Esophagus (tissue), 2 donors: Measurements from ENCODE around the gene HSD17B8. TPM values are rescaled to one million over a fixed set of nuclear protein-coding genes. Genes with fewer than 3 reads are reported as not detected.

Experiments used
- H3K27ac ChIP-seq, 2 donors: one replicate each; pipeline ENCODE4 v1.5.1; 2013; ENCODE audit warnings: low read depth in 2 of 2, mild to moderate bottlenecking in 2 of 2, inconsistent platforms in 1 of 2, low read length in 1 of 2, moderate library complexity in 1 of 2
- H3K27me3 ChIP-seq, 2 donors: one replicate each; pipeline ENCODE4 v1.6.1; 2013; ENCODE audit warnings: low read length in 2 of 2, control low read depth in 1 of 2, mild to moderate bottlenecking in 1 of 2; ENCODE audit not compliant: insufficient read depth in 2 of 2, control insufficient read depth in 1 of 2
- H3K36me3 ChIP-seq, 2 donors: one replicate each; pipeline ENCODE4 v1.6.1; 2013; ENCODE audit warnings: low read length in 1 of 2; ENCODE audit not compliant: control insufficient read depth in 2 of 2, insufficient read depth in 2 of 2
- H3K4me1 ChIP-seq, 2 donors: one replicate each; pipeline ENCODE4 v1.6.1; 2013; ENCODE audit warnings: low read length in 1 of 2; ENCODE audit not compliant: control insufficient read depth in 2 of 2, insufficient read depth in 2 of 2
- H3K4me3 ChIP-seq, 2 donors: one replicate each; pipeline ENCODE4 v1.5.1; 2013; ENCODE audit warnings: low read length in 2 of 2, mild to moderate bottlenecking in 2 of 2, low read depth in 1 of 2, moderate library complexity in 1 of 2
- H3K9me3 ChIP-seq, 2 donors: one replicate each; pipeline ENCODE4 v1.6.1; 2013; ENCODE audit warnings: mild to moderate bottlenecking in 2 of 2, low read depth in 1 of 2, low read length in 1 of 2, moderate library complexity in 1 of 2; ENCODE audit not compliant: control insufficient read depth in 2 of 2, insufficient read depth in 1 of 2
- WGBS, 2 donors: extraction: QIAGEN DNeasy Blood & Tissue Kit; methylation state at CpG; one replicate each; pipeline ENCODE4 v1.1.7; 2013; 5-methylcytosine and 5-hydroxymethylcytosine counted together
- polyA plus RNA-seq, 2 donors: library from polyadenylated mRNA; stranded (reverse); fragments of 200-250 nt; gene quantifications; one replicate each; pipeline ENCODE4 v1.2.3, GENCODE V29; 2013
- donor health status: healthy with polysubstance abuse.
- donor health status: Bipolar disorder and iron deficiency.

The HSD17B8 gene
- polyA plus RNA-seq, 2 donors: 16.7 to 33.7 TPM

GRCh38 chr6:33165581-33166258 lies 38.7 kb upstream of the HSD17B8 start:
- Histone ChIP-seq H3K36me3 (no peaks in the 10 kb centered on the region), H3K9me3 (no peaks in the 10 kb centered on the region), H3K27ac (no peak overlapping the region), H3K4me3 (no peak overlapping the region), H3K27me3 (no peaks in the 10 kb centered on the region), H3K4me1 (peaks cover 2 to 6% of the 10 kb centered on the region in 2 donors)
- WGBS, 2 donors: 85 to 86% methylated on average over 17 of the region's 17 CpGs

DNA sequence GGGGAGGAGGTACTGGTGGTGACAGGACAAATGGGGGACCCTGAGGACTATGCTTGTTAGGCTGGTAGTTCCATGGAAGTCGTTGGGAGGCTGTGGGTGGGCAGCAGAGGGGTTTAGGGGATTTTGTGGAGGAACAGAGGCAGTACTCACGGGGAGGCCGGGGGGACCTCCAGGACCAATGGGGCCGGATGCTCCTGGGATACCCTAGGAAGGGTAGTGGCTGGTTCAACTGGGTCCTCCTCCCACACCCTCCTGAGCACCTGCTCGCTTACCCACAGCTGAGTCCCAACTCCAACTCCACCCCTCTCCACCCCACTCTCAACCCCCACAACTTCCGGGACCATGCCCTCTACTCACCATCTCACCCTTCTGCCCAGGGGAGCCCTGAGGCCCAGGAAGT lies 38.1 kb upstream of the HSD17B8 start:
- H3K27ac ChIP-seq: no peak overlapping the region
- H3K27me3 ChIP-seq: no peaks in the 10 kb centered on the region
- 78 to 86% methylated on average over 6 of the region's 6 CpGs for WGBS, 2 donors
- no peaks in the 10 kb centered on the region for H3K36me3 ChIP-seq
- H3K4me3 ChIP-seq: no peak overlapping the region
- no peaks in the 10 kb centered on the region for H3K9me3 ChIP-seq
- H3K4me1 ChIP-seq: peaks cover 4 to 6% of the 10 kb centered on the region in 2 donors

GRCh38 chr6:33166811-33167210 lies 37.6 kb upstream of the HSD17B8 start:
- peaks cover 4% of the 10 kb centered on the region in 2 donors for H3K4me1 ChIP-seq
- 86 to 89% methylated on average over 7 of the region's 7 CpGs for WGBS, 2 donors
- no peak overlapping the region for H3K27ac ChIP-seq
- no peaks in the 10 kb centered on the region for H3K36me3 ChIP-seq
- no peak overlapping the region for H3K4me3 ChIP-seq
- no peaks in the 10 kb centered on the region for H3K27me3 ChIP-seq
- H3K9me3 ChIP-seq: no peaks in the 10 kb centered on the region

- Histone ChIP-seq H3K4me1 (peaks cover 0 to 4% of the 10 kb centered on the region in 2 donors), H3K4me3 (no peak overlapping the region), H3K9me3 (no peaks in the 10 kb centered on the region), H3K36me3 (no peaks in the 10 kb centered on the region), H3K27me3 (no peaks in the 10 kb centered on the region), H3K27ac (no peak overlapping the region)
- 85 to 86% methylated on average over 19 of the region's 19 CpGs for WGBS, 2 donors
Measured at GRCh38 chr6:33167374-33168283, 36.8 kb upstream of the HSD17B8 start.

- H3K4me3 ChIP-seq: no peak overlapping the region
- no peaks in the 10 kb centered on the region for H3K27me3 ChIP-seq
- no peaks in the 10 kb centered on the region for H3K9me3 ChIP-seq
- H3K36me3 ChIP-seq: no peaks in the 10 kb centered on the region
- 74 to 79% methylated on average over 6 of the region's 6 CpGs for WGBS, 2 donors
- H3K27ac ChIP-seq: no peak overlapping the region
- peaks cover 0 to 4% of the 10 kb centered on the region in 2 donors for H3K4me1 ChIP-seq
Measured at GRCh38 chr6:33168284-33168601, 36.2 kb upstream of the HSD17B8 start.

GRCh38 chr6:33168639-33169038 lies 35.8 kb upstream of the HSD17B8 start:
- Histone ChIP-seq H3K27ac (no peak overlapping the region), H3K36me3 (no peaks in the 10 kb centered on the region), H3K9me3 (no peaks in the 10 kb centered on the region), H3K4me1 (peaks cover 0 to 3% of the 10 kb centered on the region in 2 donors), H3K4me3 (no peak overlapping the region), H3K27me3 (no peaks in the 10 kb centered on the region)
- 68 to 84% methylated on average over 5 of the region's 5 CpGs for WGBS, 2 donors

GRCh38 chr6:33169291-33170175 lies 34.9 kb upstream of the HSD17B8 start:
- 94 to 95% methylated on average over 10 of the region's 10 CpGs for WGBS, 2 donors

DNA sequence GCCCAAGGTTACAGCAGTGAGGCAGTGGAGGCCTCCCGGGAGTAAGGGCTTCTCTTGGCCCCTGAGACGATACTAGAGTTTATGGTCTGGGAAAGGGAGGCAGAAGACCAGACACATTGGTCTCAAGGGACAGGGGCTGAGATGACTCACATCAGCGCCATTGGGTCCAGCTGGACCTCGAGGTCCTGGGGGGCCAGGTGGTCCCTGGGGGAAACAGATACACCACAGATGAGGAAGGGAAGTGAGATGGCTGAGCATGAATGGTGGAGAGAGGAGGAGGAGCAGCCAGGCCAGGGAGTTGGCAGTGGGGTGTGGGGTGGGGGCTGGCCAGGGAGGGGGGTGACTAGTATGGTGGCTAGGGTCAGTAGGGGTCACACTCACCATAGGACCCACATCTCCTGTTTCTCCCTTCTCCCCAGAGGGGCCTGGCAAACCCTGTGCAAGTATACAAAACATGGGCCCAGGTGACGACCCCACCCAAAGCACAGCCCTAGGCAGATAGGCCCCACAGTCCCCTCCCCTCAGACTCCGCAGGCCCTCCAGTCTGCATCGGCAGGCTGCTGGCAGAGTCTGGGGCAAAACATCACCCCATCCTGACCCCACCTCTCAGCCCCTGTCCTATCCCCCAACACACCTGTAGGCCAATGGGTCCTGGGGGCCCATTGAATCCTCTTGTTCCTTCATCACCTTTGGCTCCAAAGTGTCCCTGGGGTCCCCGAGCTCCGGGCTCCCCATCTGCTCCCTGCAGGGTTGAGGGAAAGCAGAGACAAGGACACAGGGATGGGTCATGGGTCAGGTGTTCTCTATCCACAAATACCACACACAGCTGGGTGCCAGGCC lies 34.1 kb upstream of the HSD17B8 start:
- no peaks in the 10 kb centered on the region for H3K27me3 ChIP-seq
- WGBS, 2 donors: 83% methylated on average over 8 to 9 of the region's 9 CpGs
- peaks cover 0 to 3% of the 10 kb centered on the region in 2 donors for H3K4me1 ChIP-seq
- H3K9me3 ChIP-seq: no peaks in the 10 kb centered on the region
- H3K36me3 ChIP-seq: no peaks in the 10 kb centered on the region
- H3K4me3 ChIP-seq: no peak overlapping the region
- H3K27ac ChIP-seq: no peak overlapping the region

More at GRCh38 chr6:33169291-33170175, 34.9 kb upstream of the HSD17B8 start:
- Histone ChIP-seq H3K4me3 (no peak overlapping the region), H3K4me1 (peaks cover 0 to 3% of the 10 kb centered on the region in 2 donors), H3K36me3 (no peaks in the 10 kb centered on the region), H3K9me3 (no peaks in the 10 kb centered on the region), H3K27ac (no peak overlapping the region), H3K27me3 (no peaks in the 10 kb centered on the region)
